GM19035 (cell line): ENCODE data around the gene SMIM9.
"Not testable (repeated sequence)": the region's sequence is repeated elsewhere in the genome, so short reads cannot be mapped to it uniquely, and the experiment has no call there.

ENCODE experiments used
- ATAC-seq: cut with Tn5 transposase; IDR thresholded peaks from one replicate; pipeline ENCODE4 v1.9.1; 2021; ENCODE audit not compliant: unreplicated experiment

The SMIM9 gene

GRCh38 chrX:154834562-154834961 lies at the start of gene SMIM9:
TSS of gene SMIM9 (minus strand) at chrX:154834662. CDS start at chrX:154830856, 3,806 bp downstream.
- ATAC-seq, result no peak

- ATAC-seq, result not testable (repeated sequence)
Measured at GRCh38 chrX:154884069-154884468, 49.6 kb upstream of the SMIM9 start.

GRCh38 chrX:154873329-154873728 lies 38.9 kb upstream of the SMIM9 start:
- ATAC-seq, result no peak

GRCh38 chrX:154868522-154868921 lies 34.1 kb upstream of the SMIM9 start:
- ATAC-seq, result not testable (repeated sequence)

GRCh38 chrX:154855256-154855655 lies 20.8 kb upstream of the SMIM9 start:
- ATAC-seq, result no peak

- no peak for ATAC-seq
Measured at GRCh38 chrX:154850957-154851611, 16.6 kb upstream of the SMIM9 start.

- no peak for ATAC-seq
Measured at GRCh38 chrX:154840856-154841255, 6.4 kb upstream of the SMIM9 start.

GRCh38 chrX:154836163-154836562 lies 1.7 kb upstream of the SMIM9 start:
- no peak for ATAC-seq

- ATAC-seq, result no peak
Measured at GRCh38 chrX:154833746-154834274, 652 bp downstream of the SMIM9 start.

- ATAC-seq, result no peak
Measured at GRCh38 chrX:154829926-154830442, 4.5 kb downstream of the SMIM9 start.

- no peak for ATAC-seq
Measured at GRCh38 chrX:154829134-154829533, 5.3 kb downstream of the SMIM9 start.

GRCh38 chrX:154828016-154828408 lies 6.5 kb downstream of the SMIM9 start:
- peak; percentile 22 for ATAC-seq

GRCh38 chrX:154827194-154828015 lies 7.1 kb downstream of the SMIM9 start:
- ATAC-seq, result peak; percentile 92

- not testable (repeated sequence) for ATAC-seq
Measured at GRCh38 chrX:154825586-154825985, 8.9 kb downstream of the SMIM9 start.

- ATAC-seq, result no peak
Measured at GRCh38 chrX:154824638-154825037, 9.8 kb downstream of the SMIM9 start.

- no peak for ATAC-seq
Measured at GRCh38 chrX:154822029-154822428, 12.4 kb downstream of the SMIM9 start.

GRCh38 chrX:154821523-154821922 lies 12.9 kb downstream of the SMIM9 start:
- ATAC-seq, result no peak

GRCh38 chrX:154819771-154820341 lies 14.6 kb downstream of the SMIM9 start:
- ATAC-seq, result no peak

GRCh38 chrX:154818916-154819770 lies 15.3 kb downstream of the SMIM9 start:
- ATAC-seq, result no peak

GRCh38 chrX:154817048-154817618 lies 17.3 kb downstream of the SMIM9 start:
- not testable (repeated sequence) for ATAC-seq
